Hepatocyte (in vitro differentiated cells): ENCODE results near the gene TCF7L2. TPM values are rescaled to one million over a fixed set of nuclear protein-coding genes. Genes with fewer than 3 reads are reported as not detected.

Experiments used
- DNase-seq: peaks from one replicate; pipeline ENCODE4 v3.0.0-alpha.2; 2016; ENCODE audit warnings: low spot score
- H2AFZ ChIP-seq: fragments of 200-600 bp; sonication (generic); 2 replicates; pipeline ENCODE4 v1.6.0; 2016; ENCODE audit warnings: antibody characterized with exemption, mild to moderate bottlenecking
- H3K27ac ChIP-seq: fragments of 200-600 bp; sonication (generic); 2 replicates; pipeline ENCODE4 v1.5.1; 2016; ENCODE audit warnings: mild to moderate bottlenecking
- H3K27me3 ChIP-seq: fragments of 200-600 bp; sonication (generic); 2 replicates; pipeline ENCODE4 v1.6.1; 2016
- H3K36me3 ChIP-seq: fragments of 200-600 bp; sonication (generic); replicated peaks from 2 replicates; pipeline ENCODE4 v1.5.1; 2016; ENCODE audit warnings: low read depth; ENCODE audit not compliant: insufficient read depth
- H3K4me1 ChIP-seq: fragments of 200-600 bp; sonication (generic); 2 replicates; pipeline ENCODE4 v1.5.1; 2016; ENCODE audit warnings: mild to moderate bottlenecking, moderate library complexity; ENCODE audit not compliant: insufficient read depth
- H3K4me2 ChIP-seq: fragments of 200-600 bp; sonication (generic); 2 replicates; pipeline ENCODE4 v1.6.0; 2016
- H3K4me3 ChIP-seq: fragments of 200-600 bp; sonication (generic); 2 replicates; pipeline ENCODE4 v1.5.1; 2016; ENCODE audit warnings: mild to moderate bottlenecking
- H3K79me2 ChIP-seq: fragments of 200-600 bp; sonication (generic); 2 replicates; pipeline ENCODE4 v1.6.0; 2017; ENCODE audit warnings: mild to moderate bottlenecking
- H3K9me2 ChIP-seq: fragments of 200-600 bp; sonication (generic); replicated peaks from 2 replicates; pipeline ENCODE4 v1.6.0; 2017; ENCODE audit warnings: mild to moderate bottlenecking; ENCODE audit not compliant: insufficient read depth
- H3K9me3 ChIP-seq: fragments of 200-600 bp; sonication (generic); 2 replicates; pipeline ENCODE4 v1.5.1; 2016; ENCODE audit warnings: low read depth, mild to moderate bottlenecking
- H4K20me1 ChIP-seq: fragments of 200-600 bp; sonication (generic); 2 replicates; pipeline ENCODE4 v1.6.0; 2016; ENCODE audit warnings: mild to moderate bottlenecking; ENCODE audit not compliant: insufficient read depth, poor library complexity, severe bottlenecking
- EZH2 ChIP-seq: fragments of 200-600 bp; sonication (generic); IDR thresholded peaks from 2 replicates; pipeline ENCODE4 v1.6.1; 2016; ENCODE audit warnings: antibody characterized with exemption, mild to moderate bottlenecking, borderline replicate concordance
- EZH2phosphoT487 ChIP-seq: fragments of 200-600 bp; sonication (generic); IDR thresholded peaks from one replicate; pipeline ENCODE4 v1.6.1; 2018; ENCODE audit warnings: antibody characterized with exemption, mild to moderate bottlenecking, low read depth, moderate library complexity; ENCODE audit not compliant: unreplicated experiment, severe bottlenecking
- WGBS: methylation state at CpG from one replicate; pipeline ENCODE4 v1.1.6; 2016; ENCODE audit warnings: low lambda C conversion rate; ENCODE audit errors: missing lambda C conversion rate; 5-methylcytosine and 5-hydroxymethylcytosine counted together
- polyA plus RNA-seq: library from polyadenylated mRNA; unstranded; fragments of >200 nt; fragmentation: Nextera tagmentation; extraction: Ambion mirVana; gene quantifications from 2 replicates; pipeline ENCODE4 v1.2.1, GENCODE V29; 2016
- total RNA-seq: library from RNA; depleted of rRNA; stranded (reverse); fragments of >200 nt; gene quantifications from 2 replicates; pipeline ENCODE4 v1.2.3, GENCODE V29; 2014
- TF ChIP-seq, protein P1 (sequence below): fragments of 200-600 bp; sonication (generic); IDR thresholded peaks from 2 replicates; pipeline ENCODE4 v1.5.1; 2016; ENCODE audit warnings: antibody characterized with exemption, mild to moderate bottlenecking; ENCODE audit not compliant: poor library complexity

TCF7L2 gene
- total and polyA plus RNA-seq, 2 experiments from 2014 or later = 14.8 to 28.8 TPM

DNA sequence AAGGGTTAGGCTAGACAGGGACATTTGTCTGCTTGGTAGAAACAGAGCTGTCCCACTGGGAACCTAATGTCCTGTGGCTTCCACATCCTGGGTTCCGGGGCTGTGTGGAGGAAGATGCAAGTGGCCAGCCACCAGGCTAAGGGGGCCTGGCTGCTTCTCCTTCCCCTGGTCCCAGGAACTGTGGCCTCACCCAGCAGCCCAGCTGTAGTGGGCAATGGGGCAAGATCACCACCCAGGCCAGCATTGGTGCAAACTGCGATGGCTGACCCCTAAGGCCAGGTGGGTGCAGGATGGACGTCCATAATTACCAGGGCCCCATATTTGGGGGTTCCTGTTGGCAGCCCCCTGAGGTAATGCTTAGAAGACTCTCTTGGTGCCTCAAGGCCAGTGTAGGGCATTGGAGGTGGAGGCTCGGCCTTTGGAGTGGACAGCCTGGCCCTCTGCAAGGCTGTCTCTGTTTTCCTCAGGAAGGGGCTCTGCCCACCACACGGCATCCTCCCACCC, 226.7 kb downstream of the TCF7L2 start:
- Histone ChIP-seq H3K27ac (no peak overlapping the region), H3K9me2 (no peaks in the 10 kb centered on the region), H3K79me2 (no peaks in the 10 kb centered on the region), H3K4me2 (no peak overlapping the region), H4K20me1 (no peaks in the 10 kb centered on the region), H3K27me3 (no peaks in the 10 kb centered on the region), H3K9me3 (no peaks in the 10 kb centered on the region), H2AFZ (no peak overlapping the region), H3K4me3 (no peak overlapping the region), H3K36me3 (no peaks in the 10 kb centered on the region), H3K4me1 (peaks cover 4% of the 10 kb centered on the region)
- 90% methylated on average over 4 of the region's 5 CpGs for WGBS
- no peak for TF ChIP-seq EZH2
- TF ChIP-seq EZH2phosphoT487 = no peak
- TF ChIP-seq, protein P1, sequence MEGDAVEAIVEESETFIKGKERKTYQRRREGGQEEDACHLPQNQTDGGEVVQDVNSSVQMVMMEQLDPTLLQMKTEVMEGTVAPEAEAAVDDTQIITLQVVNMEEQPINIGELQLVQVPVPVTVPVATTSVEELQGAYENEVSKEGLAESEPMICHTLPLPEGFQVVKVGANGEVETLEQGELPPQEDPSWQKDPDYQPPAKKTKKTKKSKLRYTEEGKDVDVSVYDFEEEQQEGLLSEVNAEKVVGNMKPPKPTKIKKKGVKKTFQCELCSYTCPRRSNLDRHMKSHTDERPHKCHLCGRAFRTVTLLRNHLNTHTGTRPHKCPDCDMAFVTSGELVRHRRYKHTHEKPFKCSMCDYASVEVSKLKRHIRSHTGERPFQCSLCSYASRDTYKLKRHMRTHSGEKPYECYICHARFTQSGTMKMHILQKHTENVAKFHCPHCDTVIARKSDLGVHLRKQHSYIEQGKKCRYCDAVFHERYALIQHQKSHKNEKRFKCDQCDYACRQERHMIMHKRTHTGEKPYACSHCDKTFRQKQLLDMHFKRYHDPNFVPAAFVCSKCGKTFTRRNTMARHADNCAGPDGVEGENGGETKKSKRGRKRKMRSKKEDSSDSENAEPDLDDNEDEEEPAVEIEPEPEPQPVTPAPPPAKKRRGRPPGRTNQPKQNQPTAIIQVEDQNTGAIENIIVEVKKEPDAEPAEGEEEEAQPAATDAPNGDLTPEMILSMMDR = no peak
- DNase-seq = no peak

DNA sequence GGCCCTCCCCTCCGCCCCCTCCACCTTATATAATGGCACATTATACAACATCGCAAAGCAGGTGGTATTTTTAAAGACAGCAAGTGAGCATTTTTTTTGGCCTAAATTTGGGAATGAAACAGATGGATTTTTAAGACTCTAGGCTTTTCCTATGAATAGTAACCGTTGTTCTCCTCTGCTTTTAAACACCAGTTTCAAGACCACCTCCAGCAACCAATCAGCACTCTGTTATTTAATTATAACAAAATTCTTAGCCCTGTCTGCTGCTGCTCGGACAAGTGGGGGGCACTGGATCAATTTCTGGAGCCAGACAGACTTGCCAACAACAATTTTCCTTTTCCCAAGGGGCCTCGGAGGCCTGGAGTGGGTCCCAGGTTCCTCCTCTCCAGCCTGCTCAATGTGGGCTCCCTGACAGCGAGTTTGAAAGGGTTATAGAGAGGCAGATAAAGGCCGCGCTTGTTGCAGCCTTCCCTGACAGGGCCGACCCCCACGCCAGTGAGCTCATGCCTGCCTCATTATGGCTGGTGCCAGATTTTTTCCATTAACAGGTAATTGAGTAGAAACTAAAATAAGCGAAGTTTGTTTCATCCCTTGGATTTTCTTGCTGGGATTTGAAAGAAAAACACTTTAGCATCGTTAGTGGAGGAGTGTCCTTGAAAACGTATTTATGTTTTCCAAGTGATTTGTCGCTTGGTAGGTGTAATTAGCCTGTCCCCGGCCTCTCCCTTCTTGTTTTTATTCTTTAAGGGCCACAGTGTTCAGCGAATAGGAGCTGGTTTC, 227.3 kb downstream of the TCF7L2 start:
- 56% methylated on average over 16 of the region's 16 CpGs for WGBS

DNA sequence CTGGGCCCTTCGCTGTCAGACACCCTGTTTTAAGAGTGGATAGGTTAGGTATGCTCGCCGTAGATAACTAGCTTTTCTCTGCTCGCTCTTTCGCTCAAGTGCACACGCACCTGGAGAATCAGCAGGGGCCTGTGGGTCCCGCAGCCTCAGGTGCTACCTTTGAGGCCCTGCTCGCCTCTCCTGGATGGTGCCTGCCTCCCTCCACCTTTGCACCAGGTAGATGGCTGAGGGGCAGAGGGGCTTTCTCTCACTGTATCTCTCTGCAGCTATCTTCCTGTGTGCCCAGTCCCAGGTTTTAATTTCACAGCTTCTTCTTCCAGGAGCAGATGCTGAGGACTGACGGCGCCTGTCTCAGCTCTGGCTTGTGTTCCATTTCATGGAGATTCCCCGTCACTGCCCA, 227.9 kb downstream of the TCF7L2 start:
- Histone ChIP-seq H3K79me2 (no peaks in the 10 kb centered on the region), H3K36me3 (no peaks in the 10 kb centered on the region), H2AFZ (no peak overlapping the region), H3K4me2 (no peak overlapping the region), H3K4me3 (no peak overlapping the region), H3K27ac (no peak overlapping the region), H3K9me2 (no peaks in the 10 kb centered on the region), H4K20me1 (no peaks in the 10 kb centered on the region), H3K27me3 (no peaks in the 10 kb centered on the region), H3K9me3 (no peaks in the 10 kb centered on the region), H3K4me1 (peaks cover 4% of the 10 kb centered on the region)
- WGBS = 85% methylated on average over 11 of the region's 11 CpGs
- TF ChIP-seq EZH2phosphoT487 (no peak), EZH2 (no peak)
- TF ChIP-seq, protein P1 = no peak
- DNase-seq = no peak

More for the DNA sequence above, 227.3 kb downstream of the TCF7L2 start:
- no peak overlapping the region for H3K4me3 ChIP-seq
- TF ChIP-seq, protein P1 = no peak
- no peak for TF ChIP-seq EZH2
- TF ChIP-seq EZH2phosphoT487 = no peak
- H3K36me3 ChIP-seq = no peaks in the 10 kb centered on the region
- peak overlapping the region; percentile 10 for H3K4me2 ChIP-seq
- H3K4me1 ChIP-seq = peaks cover 4% of the 10 kb centered on the region
- H3K79me2 ChIP-seq = no peaks in the 10 kb centered on the region
- no peaks in the 10 kb centered on the region for H3K27me3 ChIP-seq
- H2AFZ ChIP-seq = no peak overlapping the region
- H3K9me2 ChIP-seq = no peaks in the 10 kb centered on the region
- H3K27ac ChIP-seq = no peak overlapping the region
- no peaks in the 10 kb centered on the region for H4K20me1 ChIP-seq
- H3K9me3 ChIP-seq = no peaks in the 10 kb centered on the region
- DNase-seq = no peak

DNA sequence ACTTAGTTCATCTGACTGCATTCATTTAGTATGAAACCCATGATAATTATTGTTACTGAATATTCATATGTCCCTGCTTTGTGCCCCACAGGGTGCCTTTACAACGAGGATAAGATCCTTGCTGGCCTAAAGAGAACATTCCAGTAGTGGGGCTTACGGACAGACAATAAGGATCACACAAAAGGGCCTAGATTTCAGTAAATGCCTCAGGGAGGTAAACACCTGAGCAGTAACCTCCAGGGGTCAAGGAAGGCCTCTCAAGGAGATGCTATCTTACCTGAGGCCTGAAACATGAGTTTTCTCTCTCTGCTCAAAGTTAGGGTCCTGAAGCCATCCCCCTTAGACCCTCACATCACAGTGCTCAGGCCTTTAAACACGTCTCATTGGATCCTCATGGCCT, 228.7 kb downstream of the TCF7L2 start:
- DNase-seq = no peak
- Histone ChIP-seq H3K4me3 (no peak overlapping the region), H3K9me3 (no peaks in the 10 kb centered on the region), H3K79me2 (no peaks in the 10 kb centered on the region), H3K27ac (no peak overlapping the region), H3K36me3 (no peaks in the 10 kb centered on the region), H4K20me1 (no peaks in the 10 kb centered on the region), H3K4me1 (peaks cover 4% of the 10 kb centered on the region), H3K9me2 (no peaks in the 10 kb centered on the region), H3K27me3 (no peaks in the 10 kb centered on the region), H2AFZ (no peak overlapping the region), H3K4me2 (no peak overlapping the region)
- 71% methylated on average over 3 of the region's 3 CpGs for WGBS
- TF ChIP-seq, protein P1 = no peak
- TF ChIP-seq EZH2 (no peak), EZH2phosphoT487 (no peak)
